ENCODE measurements around the gene CLSTN2. TPM values are rescaled to one million over a fixed set of nuclear protein-coding genes. Genes with fewer than 3 reads are reported as not detected.
"Not testable (repeated sequence)": the region's sequence is repeated elsewhere in the genome, so short reads cannot be mapped to it uniquely, and the experiment has no call there.

The CLSTN2 gene
- total RNA-seq, 2 donors from 2014 or later = not detected

DNA sequence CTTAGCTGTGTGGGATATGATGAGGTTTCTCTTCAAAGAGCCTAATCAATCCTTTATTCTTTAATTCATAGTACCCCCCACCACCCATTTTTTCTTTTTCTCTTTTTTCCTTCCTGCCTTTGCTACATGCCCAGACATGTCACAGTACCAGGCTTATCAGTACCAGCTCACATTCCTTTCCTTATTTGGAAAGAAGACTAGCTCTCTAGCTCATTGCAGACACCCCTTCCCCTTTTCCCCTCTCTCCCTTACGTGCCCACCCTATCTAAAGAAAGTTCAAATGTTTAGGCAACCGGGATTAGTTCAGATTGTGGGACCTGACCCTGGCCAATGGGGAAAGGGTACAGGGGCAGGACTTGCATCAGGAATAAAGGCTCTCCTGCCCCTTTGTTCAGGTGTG is 488.6 kb downstream of the CLSTN2 start:
- not testable (repeated sequence) for H3K27ac Mint-ChIP-seq; H3K27me3 Mint-ChIP-seq (ENCODE audit: low read depth); H3K4me3 Mint-ChIP-seq; H3K4me1 Mint-ChIP-seq (ENCODE audit: low read depth); DNase-seq; H3K36me3 Mint-ChIP-seq (ENCODE audit: insufficient read depth in 2 of 2); ATAC-seq (replicated peaks in 1 of 2); H3K9me3 Mint-ChIP-seq

DNA sequence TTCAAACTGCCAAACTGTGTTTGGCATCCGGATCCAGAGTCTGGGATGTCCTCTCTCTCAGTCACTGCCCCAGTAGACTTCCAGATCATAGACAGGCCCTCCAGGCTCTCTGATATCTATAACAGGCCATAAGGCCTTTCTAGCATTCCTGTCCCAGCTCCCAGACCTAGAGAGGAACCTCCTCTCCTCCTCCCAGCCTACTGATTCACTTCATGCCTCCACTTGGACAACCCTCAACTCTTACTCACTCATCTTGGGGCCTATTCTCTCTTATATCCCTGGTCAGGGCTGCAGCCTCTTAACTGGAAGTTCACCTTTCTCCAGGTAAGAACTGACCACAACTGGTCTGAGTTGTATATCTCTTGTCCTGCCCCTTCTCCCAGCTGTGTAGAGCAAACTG is 489.2 kb downstream of the CLSTN2 start:
- Mint-ChIP-seq H3K9me3 (no peaks in the 10 kb centered on the region), H3K4me1 (ENCODE audit: low read depth) (no peaks in the 10 kb centered on the region), H3K27me3 (ENCODE audit: low read depth) (no peaks in the 10 kb centered on the region), H3K27ac (peak overlapping the region; percentile 41), H3K36me3 (ENCODE audit: insufficient read depth in 2 of 2) (no peaks in the 10 kb centered on the region), H3K4me3 (no peak overlapping the region)
- no peak for DNase-seq
- no peak for ATAC-seq (replicated peaks in 1 of 2)

GRCh38 chr3:140424726-140425125 is 489.7 kb downstream of the CLSTN2 start:
- no peak overlapping the region for H3K4me3 Mint-ChIP-seq
- no peak for ATAC-seq (replicated peaks in 1 of 2)
- no peaks in the 10 kb centered on the region for H3K27me3 Mint-ChIP-seq (ENCODE audit: low read depth)
- H3K27ac Mint-ChIP-seq = no peak overlapping the region
- no peaks in the 10 kb centered on the region for H3K36me3 Mint-ChIP-seq (ENCODE audit: insufficient read depth in 2 of 2)
- no peaks in the 10 kb centered on the region for H3K4me1 Mint-ChIP-seq (ENCODE audit: low read depth)
- no peak for DNase-seq
- no peaks in the 10 kb centered on the region for H3K9me3 Mint-ChIP-seq

GRCh38 chr3:140427786-140428185 is 492.8 kb downstream of the CLSTN2 start:
- H3K36me3 Mint-ChIP-seq (ENCODE audit: insufficient read depth in 2 of 2) = no peaks in the 10 kb centered on the region
- no peaks in the 10 kb centered on the region for H3K27me3 Mint-ChIP-seq (ENCODE audit: low read depth)
- H3K4me3 Mint-ChIP-seq = no peak overlapping the region
- no peak overlapping the region for H3K27ac Mint-ChIP-seq
- ATAC-seq (replicated peaks in 1 of 2) (no peak), DNase-seq (no peak)
- H3K9me3 Mint-ChIP-seq = no peaks in the 10 kb centered on the region
- no peaks in the 10 kb centered on the region for H3K4me1 Mint-ChIP-seq (ENCODE audit: low read depth)

DNA sequence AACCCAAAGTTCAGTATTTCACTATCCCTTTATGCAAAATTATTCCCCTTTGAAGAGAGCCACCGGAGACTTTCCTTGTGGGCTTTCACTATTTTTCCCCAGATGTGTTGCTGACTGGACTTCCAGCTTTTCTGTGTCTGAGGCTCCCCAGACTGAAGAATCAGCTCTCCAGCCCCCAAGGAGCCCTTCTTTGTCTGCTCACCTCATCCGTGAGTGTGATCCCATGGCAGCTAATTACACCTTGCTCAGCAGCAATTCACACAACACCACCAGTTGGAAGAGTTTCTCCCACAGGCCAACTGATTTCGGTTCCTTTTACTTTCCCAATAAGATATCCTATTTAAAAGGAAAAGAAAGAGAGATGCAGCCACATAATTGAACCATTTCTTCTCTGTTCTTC is 493.4 kb downstream of the CLSTN2 start:
- no peak for DNase-seq
- H3K27me3 Mint-ChIP-seq (ENCODE audit: low read depth) = no peaks in the 10 kb centered on the region
- H3K27ac Mint-ChIP-seq = no peak overlapping the region
- no peak overlapping the region for H3K4me3 Mint-ChIP-seq
- no peaks in the 10 kb centered on the region for H3K36me3 Mint-ChIP-seq (ENCODE audit: insufficient read depth in 2 of 2)
- no peaks in the 10 kb centered on the region for H3K9me3 Mint-ChIP-seq
- no peaks in the 10 kb centered on the region for H3K4me1 Mint-ChIP-seq (ENCODE audit: low read depth)
- ATAC-seq (replicated peaks in 1 of 2) = no peak

DNA sequence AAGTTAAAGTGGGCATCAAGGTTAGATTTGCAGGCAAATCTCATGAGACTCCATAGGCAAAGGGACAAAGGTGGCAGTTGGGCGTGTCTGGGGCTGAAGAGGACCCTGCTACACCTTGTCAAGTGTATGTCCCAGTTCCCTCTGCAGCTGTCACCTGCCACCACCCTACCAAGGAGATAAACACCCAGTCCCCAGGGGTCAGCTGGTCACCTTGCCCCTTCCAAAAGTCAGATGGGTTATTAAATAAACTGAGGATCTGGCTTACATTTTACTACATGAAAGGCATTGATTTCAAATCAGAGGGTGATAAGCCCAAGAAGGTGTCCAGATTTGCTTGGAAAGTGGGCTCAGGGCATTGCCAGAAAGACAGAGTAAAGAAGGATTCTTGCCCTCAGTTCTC is 494.8 kb downstream of the CLSTN2 start:
- no peaks in the 10 kb centered on the region for H3K4me1 Mint-ChIP-seq (ENCODE audit: low read depth)
- H3K27ac Mint-ChIP-seq = no peak overlapping the region
- no peak for ATAC-seq (replicated peaks in 1 of 2)
- H3K27me3 Mint-ChIP-seq (ENCODE audit: low read depth) = no peaks in the 10 kb centered on the region
- no peak overlapping the region for H3K4me3 Mint-ChIP-seq
- no peaks in the 10 kb centered on the region for H3K36me3 Mint-ChIP-seq (ENCODE audit: insufficient read depth in 2 of 2)
- no peaks in the 10 kb centered on the region for H3K9me3 Mint-ChIP-seq
- no peak for DNase-seq

- no peak for DNase-seq
- Mint-ChIP-seq H3K27me3 (ENCODE audit: low read depth) (no peaks in the 10 kb centered on the region), H3K36me3 (ENCODE audit: insufficient read depth in 2 of 2) (no peaks in the 10 kb centered on the region), H3K27ac (no peak overlapping the region), H3K9me3 (no peaks in the 10 kb centered on the region), H3K4me1 (ENCODE audit: low read depth) (no peaks in the 10 kb centered on the region), H3K4me3 (no peak overlapping the region)
- ATAC-seq (replicated peaks in 1 of 2) = no peak
Measured at GRCh38 chr3:140430494-140430893, 495.5 kb downstream of the CLSTN2 start.

DNA sequence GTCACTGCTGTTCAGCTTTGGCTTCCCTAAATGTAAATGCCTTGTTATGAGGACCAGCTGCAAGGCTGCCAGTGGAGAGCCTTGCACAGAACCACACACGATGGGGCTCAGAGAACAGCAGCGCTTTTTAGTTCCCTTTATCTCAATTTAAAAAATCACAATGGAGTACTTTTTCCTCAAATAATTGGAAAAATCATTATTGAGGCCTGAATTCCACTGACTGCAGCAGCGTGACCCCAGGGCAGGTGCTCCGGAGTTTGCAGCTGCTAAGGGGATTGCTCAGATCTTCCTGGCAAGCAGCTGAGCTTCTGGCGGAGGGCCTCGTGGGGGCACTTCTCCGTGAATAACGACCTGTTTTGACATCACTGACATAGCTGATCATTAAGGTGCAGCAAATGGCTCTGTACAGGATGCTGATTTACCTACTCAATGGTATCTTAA is 497.3 kb downstream of the CLSTN2 start:
- H3K27me3 Mint-ChIP-seq (ENCODE audit: low read depth) = no peaks in the 10 kb centered on the region
- H3K36me3 Mint-ChIP-seq (ENCODE audit: insufficient read depth in 2 of 2) = no peaks in the 10 kb centered on the region
- H3K4me3 Mint-ChIP-seq = no peak overlapping the region
- no peak for ATAC-seq (replicated peaks in 1 of 2)
- H3K9me3 Mint-ChIP-seq = no peaks in the 10 kb centered on the region
- no peak overlapping the region for H3K27ac Mint-ChIP-seq
- H3K4me1 Mint-ChIP-seq (ENCODE audit: low read depth) = no peaks in the 10 kb centered on the region
- no peak for DNase-seq

- DNase-seq = no peak
Measured at GRCh38 chr3:140433431-140433830, 498.4 kb downstream of the CLSTN2 start.

GRCh38 chr3:140434261-140434905 is 499.4 kb downstream of the CLSTN2 start:
- DNase-seq (no peak), ATAC-seq (replicated peaks in 1 of 2) (no peak)
- Mint-ChIP-seq H3K4me3 (no peak overlapping the region), H3K27ac (no peak overlapping the region), H3K36me3 (ENCODE audit: insufficient read depth in 2 of 2) (no peaks in the 10 kb centered on the region), H3K27me3 (ENCODE audit: low read depth) (no peaks in the 10 kb centered on the region), H3K4me1 (ENCODE audit: low read depth) (no peaks in the 10 kb centered on the region), H3K9me3 (no peaks in the 10 kb centered on the region)

More at GRCh38 chr3:140433431-140433830, 498.4 kb downstream of the CLSTN2 start:
- no peaks in the 10 kb centered on the region for H3K4me1 Mint-ChIP-seq (ENCODE audit: low read depth)
- no peaks in the 10 kb centered on the region for H3K36me3 Mint-ChIP-seq (ENCODE audit: insufficient read depth in 2 of 2)
- no peaks in the 10 kb centered on the region for H3K27me3 Mint-ChIP-seq (ENCODE audit: low read depth)
- no peak for ATAC-seq (replicated peaks in 1 of 2)
- H3K4me3 Mint-ChIP-seq = no peak overlapping the region
- H3K27ac Mint-ChIP-seq = no peak overlapping the region
- no peaks in the 10 kb centered on the region for H3K9me3 Mint-ChIP-seq

DNA sequence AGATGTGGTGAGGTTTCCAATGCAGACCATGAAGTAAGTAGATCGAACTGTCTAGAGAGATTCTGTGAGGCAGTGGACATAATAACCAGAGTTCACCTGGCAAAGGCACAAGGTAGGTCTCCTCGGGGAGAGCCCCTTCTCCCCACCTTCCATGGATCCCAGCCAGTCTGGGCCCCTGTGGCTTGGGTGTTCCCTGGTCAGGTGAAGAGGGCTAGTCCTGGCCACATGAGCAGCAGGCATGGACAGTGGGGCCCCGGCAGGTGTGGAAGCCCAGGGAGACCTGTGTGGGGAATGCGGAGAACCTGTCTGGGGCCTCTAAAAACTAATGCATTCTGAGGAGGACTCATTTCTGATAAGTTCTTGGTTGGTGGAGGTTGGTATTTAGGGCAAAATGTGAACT is 501.4 kb downstream of the CLSTN2 start:
- H3K9me3 Mint-ChIP-seq = no peaks in the 10 kb centered on the region
- no peak overlapping the region for H3K4me3 Mint-ChIP-seq
- no peak overlapping the region for H3K27ac Mint-ChIP-seq
- DNase-seq = no peak
- ATAC-seq (replicated peaks in 1 of 2) = no peak
- no peaks in the 10 kb centered on the region for H3K4me1 Mint-ChIP-seq (ENCODE audit: low read depth)
- peaks cover 6% of the 10 kb centered on the region for H3K27me3 Mint-ChIP-seq (ENCODE audit: low read depth)
- no peaks in the 10 kb centered on the region for H3K36me3 Mint-ChIP-seq (ENCODE audit: insufficient read depth in 2 of 2)

DNA sequence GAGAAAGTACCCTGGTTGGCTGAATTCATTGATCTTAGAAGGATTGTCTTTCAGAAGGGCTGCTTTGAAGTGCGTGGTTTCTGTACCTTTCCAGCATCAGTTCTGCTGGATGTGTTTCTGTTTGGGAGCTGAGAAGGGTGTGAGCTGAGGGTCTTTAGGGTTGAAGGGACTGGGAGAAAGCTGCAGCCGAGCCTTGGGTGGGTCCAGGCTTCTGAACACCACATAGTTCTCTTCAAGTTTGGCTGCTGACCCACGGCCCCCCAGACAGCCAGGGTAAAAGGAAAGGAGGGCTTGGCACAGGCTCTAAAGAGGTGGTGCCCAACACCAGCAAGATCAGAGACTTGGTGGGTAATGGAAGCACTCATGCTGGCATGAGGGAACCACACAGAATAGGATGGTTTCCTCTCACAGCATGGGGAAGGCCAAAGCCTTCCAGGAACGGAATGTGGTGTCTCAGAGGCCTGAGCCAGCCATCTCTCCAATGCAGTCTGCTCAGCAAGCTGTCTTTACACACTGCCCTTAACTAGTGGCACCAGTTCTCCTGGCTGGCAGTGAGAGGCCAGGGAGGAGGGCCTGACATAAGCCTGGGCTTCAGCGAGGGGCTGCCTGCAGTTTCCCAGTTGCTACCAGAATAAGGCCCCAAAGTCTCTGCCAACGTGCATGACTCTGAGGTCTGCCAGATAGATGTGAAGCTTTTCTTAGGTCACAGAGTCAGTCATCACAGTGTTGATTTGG is 503.9 kb downstream of the CLSTN2 start:
- no peaks in the 10 kb centered on the region for H3K36me3 Mint-ChIP-seq (ENCODE audit: insufficient read depth in 2 of 2)
- no peaks in the 10 kb centered on the region for H3K9me3 Mint-ChIP-seq
- H3K4me3 Mint-ChIP-seq = no peak overlapping the region
- ATAC-seq (replicated peaks in 1 of 2) = no peak
- no peaks in the 10 kb centered on the region for H3K4me1 Mint-ChIP-seq (ENCODE audit: low read depth)
- H3K27me3 Mint-ChIP-seq (ENCODE audit: low read depth) = peaks cover 22% of the 10 kb centered on the region
- no peak for DNase-seq
- no peak overlapping the region for H3K27ac Mint-ChIP-seq

- ATAC-seq (replicated peaks in 1 of 2) = no peak
Measured at GRCh38 chr3:140439527-140439926, 504.5 kb downstream of the CLSTN2 start.

DNA sequence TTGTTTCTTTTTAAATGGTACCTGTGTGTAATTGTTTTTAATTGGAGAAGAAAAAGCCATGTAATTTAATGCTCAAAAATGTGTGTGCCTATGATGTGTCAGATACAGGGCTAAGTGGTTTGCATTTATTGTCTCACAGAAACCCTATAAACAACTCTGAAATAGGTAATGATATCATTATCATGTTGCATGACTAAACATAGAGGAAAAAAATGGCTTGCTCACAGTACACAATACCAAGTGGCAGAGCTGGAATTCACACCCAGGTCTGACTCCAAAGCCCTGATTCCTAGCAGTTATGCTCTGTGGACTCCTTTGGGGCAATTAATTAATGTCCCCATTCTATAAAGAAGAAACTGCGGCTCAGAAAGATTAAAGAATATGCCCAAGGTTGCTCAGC is 505.5 kb downstream of the CLSTN2 start:
- no peak for ATAC-seq (replicated peaks in 1 of 2)
- no peaks in the 10 kb centered on the region for H3K4me1 Mint-ChIP-seq (ENCODE audit: low read depth)
- no peaks in the 10 kb centered on the region for H3K36me3 Mint-ChIP-seq (ENCODE audit: insufficient read depth in 2 of 2)
- H3K27me3 Mint-ChIP-seq (ENCODE audit: low read depth) = peaks cover 22% of the 10 kb centered on the region
- H3K27ac Mint-ChIP-seq = no peak overlapping the region
- DNase-seq = no peak
- H3K9me3 Mint-ChIP-seq = no peaks in the 10 kb centered on the region
- no peak overlapping the region for H3K4me3 Mint-ChIP-seq

More at GRCh38 chr3:140439527-140439926, 504.5 kb downstream of the CLSTN2 start:
- no peaks in the 10 kb centered on the region for H3K4me1 Mint-ChIP-seq (ENCODE audit: low read depth)
- H3K27me3 Mint-ChIP-seq (ENCODE audit: low read depth) = peaks cover 22% of the 10 kb centered on the region
- H3K27ac Mint-ChIP-seq = no peak overlapping the region
- H3K4me3 Mint-ChIP-seq = no peak overlapping the region
- DNase-seq = no peak
- H3K36me3 Mint-ChIP-seq (ENCODE audit: insufficient read depth in 2 of 2) = no peaks in the 10 kb centered on the region
- no peaks in the 10 kb centered on the region for H3K9me3 Mint-ChIP-seq

Measured in activated T-cell treated with anti-CD3 and anti-CD28 coated beads, Interleukin-2, amount 50 U/mL, for 72 hours (primary cell).